ENCODE measurements around the gene ITPR1.

Gene ITPR1

DNA sequence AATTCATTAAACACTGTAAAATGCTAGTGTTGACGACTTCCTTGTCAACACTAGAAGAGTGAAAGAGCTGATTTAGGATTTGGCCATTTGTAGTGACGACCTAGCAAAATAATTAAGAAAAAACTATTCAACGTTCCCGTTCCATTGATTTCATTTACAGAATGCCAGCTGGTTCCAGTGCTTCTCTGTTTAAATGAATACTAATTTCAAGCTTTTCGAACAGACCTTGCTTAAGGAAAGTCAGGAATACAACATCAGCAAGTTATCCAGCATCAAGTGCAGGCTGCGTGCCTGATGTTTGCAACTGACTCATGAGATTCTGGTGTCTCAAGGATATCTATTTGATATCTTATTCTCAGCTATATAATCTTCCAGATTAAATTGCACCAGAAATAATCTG, 387.7 kb downstream of the ITPR1 start:
- DNase-seq (ENCODE audit: low spot score) (no peak), FAIRE-seq (peak; percentile 46)

GRCh38 chr3:4882548-4882947, 389.4 kb downstream of the ITPR1 start:
- DNase-seq (ENCODE audit: low spot score) (no peak), FAIRE-seq (no peak)

- DNase-seq (ENCODE audit: low spot score) (no peak), FAIRE-seq (peak; percentile 76)
Observed at GRCh38 chr3:4883011-4883410, 389.9 kb downstream of the ITPR1 start.

GRCh38 chr3:4884888-4885287, 391.7 kb downstream of the ITPR1 start:
- DNase-seq (ENCODE audit: low spot score) (no peak), FAIRE-seq (no peak)

DNA sequence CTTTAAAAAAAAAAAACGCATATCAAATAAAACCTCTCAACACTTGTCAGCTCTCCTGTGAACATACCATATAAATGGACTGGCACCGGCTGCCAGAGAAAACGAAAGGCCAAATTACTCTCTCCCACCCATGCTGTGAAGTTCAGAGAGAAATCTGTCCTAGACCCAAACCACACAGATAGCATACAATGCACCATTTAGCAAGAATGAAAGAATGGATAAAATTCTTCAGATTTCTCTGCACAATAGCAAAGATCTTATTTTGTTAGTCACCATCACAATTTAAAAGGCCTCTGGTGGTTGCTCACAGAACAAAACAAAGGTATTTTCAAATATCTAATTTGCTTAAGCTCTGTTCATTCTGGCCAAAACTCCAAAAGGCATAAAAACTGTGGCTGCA, 392.2 kb downstream of the ITPR1 start:
- FAIRE-seq: no peak
- peak; percentile 37 for DNase-seq (ENCODE audit: low spot score)

- FAIRE-seq (no peak), DNase-seq (ENCODE audit: low spot score) (no peak)
Observed at GRCh38 chr3:4886448-4886847, 393.3 kb downstream of the ITPR1 start.

- no peak for FAIRE-seq
- DNase-seq (ENCODE audit: low spot score): no peak
Observed at GRCh38 chr3:4887177-4887576, 394.0 kb downstream of the ITPR1 start.

DNA sequence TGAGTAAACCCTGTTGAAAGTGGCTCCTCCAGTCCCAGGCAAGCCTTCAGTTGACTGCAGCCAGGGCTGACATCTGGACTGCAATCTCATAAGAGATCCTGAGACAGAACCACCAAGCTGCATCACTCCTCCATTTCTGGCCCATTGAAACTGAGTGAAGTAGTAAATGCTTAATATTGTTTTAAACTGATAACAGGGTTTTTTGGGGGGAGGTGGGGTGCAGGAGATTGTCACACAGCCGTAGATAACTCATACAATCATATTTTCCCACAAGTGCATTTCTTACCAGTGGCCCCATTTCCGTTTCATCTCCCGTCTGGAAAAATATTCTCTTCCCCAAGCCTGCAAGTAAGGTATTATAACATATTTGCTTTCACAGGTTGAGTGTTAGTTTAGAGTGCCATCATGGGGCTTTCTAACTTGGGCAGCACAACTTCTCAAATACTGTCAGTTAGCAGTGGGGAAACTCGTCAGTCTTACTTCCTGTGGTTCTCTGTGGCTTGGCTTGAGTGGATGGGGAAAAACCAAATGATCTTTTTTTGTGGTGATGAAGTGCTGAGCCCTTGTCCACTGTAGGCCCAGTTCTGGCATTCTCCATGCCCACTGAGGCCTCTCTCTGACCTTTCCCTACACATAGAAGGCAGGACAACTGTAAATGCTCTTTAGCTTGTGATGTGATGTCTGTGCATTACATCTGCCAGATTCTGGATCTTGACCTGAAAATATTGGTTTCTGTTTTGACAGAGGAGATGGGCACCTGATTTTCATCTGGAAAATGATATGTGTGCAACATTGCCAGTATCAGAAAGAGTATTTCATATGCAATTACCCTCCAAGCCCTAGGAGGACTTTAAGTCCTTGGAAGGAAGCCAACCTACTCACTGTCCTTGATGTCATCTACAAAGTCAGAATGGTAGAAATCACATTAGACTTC, 396.0 kb downstream of the ITPR1 start:
- no peak for DNase-seq (ENCODE audit: low spot score)
- no peak for FAIRE-seq

DNA sequence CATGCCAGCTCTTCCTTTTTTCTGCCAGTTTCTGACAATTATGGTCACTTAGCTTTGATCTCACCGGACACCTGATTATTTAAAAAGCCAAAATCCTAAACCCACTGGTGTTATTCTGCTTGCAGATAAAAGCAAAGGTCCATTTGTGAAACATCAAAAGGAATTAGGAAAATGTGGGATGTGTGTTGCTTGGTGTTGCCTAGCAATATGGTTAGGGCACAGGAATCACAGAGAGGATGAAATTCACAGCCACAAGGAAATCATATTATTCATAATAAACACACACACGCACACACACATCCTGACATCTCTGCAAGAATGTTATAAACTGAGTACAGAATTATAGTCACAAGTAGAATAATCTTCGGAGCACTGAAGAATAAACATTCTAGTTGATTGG, 396.7 kb downstream of the ITPR1 start:
- FAIRE-seq: no peak
- DNase-seq (ENCODE audit: low spot score): no peak

GRCh38 chr3:4894891-4895530, 401.9 kb downstream of the ITPR1 start:
- no peak for DNase-seq (ENCODE audit: low spot score)
- FAIRE-seq: no peak

- FAIRE-seq: no peak
Observed at GRCh38 chr3:4895838-4896237, 402.7 kb downstream of the ITPR1 start.

More at GRCh38 chr3:4895838-4896237, 402.7 kb downstream of the ITPR1 start:
- no peak for DNase-seq (ENCODE audit: low spot score)
